ENCODE data around the gene CD63.
A peak's percentile ranks its signal among the peaks of the same experiment; 100 is the strongest.

Gene CD63

DNA sequence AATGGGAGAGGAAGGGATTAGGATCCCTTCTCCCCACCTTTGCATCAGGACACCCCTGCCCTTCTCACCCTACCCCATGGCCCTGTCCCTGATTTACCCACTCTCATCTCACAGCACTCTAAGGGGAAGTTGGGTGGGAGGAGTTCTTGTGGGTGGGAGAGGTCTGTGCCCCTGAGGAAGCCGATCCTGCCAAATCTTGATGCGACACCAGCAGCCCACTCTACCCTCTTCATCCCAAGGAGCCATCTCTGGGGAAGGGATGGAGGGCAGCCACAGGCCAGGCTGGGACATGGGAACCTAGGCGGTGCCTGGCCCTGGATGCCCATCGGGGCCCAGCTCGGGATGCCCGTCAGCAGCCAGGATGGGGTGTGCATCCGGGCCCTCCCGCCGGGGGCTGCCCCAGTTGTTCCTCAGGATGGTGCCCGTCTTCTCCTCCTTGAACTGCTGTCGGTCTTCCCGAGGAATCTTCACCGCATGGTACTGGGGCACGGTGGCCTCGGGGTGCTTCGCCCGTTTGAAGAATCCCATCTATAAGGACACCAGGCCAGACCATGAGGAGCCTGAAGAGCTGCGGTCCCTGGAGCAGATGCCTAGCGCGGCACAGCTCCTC lies 43.9 kb downstream of the CD63 start:
- no peak for DNase-seq

DNA sequence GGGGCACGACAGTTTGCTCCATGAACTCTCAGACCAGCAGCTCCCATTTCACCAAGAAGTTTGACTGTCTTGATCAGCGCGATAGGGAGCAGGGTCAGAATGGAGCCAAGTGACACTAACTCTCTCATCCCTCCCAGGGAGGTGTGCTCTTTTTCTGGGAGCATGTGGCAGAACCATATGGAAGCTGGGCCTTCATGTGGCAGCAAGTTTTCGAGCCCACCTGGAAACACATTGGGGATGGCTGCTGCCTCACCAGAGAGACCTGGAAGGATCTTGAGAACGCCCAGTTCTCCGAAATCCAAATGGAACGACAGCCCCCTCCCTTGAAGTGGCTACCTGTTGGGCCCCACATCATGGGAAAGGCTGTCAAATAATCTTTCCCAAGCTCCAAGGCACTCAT lies 45.1 kb downstream of the CD63 start:
- DNase-seq = no peak

DNA sequence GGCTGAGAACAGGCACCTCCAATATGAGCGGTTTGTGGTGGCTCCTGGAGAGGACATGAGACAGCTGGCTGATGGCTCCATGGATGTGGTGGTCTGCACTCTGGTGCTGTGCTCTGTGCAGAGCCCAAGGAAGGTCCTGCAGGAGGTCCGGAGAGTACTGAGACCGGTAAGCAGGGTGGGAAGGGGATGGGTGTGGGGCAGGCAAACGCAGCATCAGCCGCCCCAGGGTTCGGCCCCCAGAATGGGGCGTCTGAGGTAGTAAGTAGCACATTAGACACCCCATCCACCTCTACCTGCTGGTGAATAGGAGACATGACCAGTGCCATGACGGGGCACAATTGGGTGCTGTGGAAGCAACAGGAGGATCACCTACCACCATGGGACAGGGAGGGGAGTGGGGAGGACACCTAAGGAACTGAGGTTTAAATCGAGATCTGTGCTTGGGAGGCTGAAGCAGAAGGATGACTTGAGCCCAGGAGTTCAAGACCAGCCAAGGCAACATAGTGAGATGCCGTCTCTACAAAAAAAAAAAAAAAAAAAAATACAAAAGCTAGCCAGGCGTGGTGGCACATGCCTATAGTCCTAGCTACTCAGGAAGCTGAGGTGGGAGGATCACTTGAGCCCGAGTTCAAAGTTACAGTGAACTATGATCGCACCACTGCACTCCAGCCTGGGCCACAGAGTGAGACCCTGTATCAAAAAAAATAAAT lies 46.6 kb downstream of the CD63 start:
- no peak for DNase-seq

DNA sequence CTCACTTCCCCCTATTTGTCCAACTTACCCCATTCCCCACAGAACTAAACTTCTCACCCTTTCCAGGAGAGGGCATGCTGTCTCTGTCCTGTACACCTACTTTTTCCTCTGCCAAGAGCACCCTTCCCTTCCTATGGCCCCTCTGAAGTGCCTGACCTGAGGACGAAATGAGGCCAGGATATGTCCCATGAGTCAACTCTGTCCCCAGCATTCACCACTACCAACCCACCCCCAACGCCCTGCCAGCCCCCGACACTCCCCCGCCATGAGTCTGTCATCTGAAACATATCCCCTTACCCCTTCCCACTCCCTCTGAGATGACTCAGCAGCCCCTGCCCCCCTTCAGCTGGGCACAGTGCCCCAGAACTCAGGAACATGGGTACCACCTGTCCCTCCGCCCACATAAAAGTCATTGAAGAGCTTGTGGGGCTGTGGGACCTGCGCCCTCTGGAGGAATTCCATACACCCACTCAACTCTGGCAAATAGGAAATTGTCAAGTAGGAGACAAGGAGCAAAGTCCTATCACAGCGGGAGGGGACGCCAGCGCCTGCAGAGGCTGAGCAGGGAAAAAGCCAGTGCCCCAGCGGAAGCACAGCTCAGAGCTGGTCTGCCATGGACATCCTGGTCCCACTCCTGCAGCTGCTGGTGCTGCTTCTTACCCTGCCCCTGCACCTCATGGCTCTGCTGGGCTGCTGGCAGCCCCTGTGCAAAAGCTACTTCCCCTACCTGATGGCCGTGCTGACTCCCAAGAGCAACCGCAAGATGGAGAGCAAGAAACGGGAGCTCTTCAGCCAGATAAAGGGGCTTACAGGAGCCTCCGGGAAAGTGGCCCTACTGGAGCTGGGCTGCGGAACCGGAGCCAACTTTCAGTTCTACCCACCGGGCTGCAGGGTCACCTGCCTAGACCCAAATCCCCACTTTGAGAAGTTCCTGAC lies 47.4 kb downstream of the CD63 start:
- peak; percentile 8 for DNase-seq

GRCh38 chr12:55679691-55680090 lies 49.1 kb downstream of the CD63 start:
- DNase-seq = no peak

- no peak for DNase-seq
Measured at GRCh38 chr12:55676707-55677106, 52.1 kb downstream of the CD63 start.

DNA sequence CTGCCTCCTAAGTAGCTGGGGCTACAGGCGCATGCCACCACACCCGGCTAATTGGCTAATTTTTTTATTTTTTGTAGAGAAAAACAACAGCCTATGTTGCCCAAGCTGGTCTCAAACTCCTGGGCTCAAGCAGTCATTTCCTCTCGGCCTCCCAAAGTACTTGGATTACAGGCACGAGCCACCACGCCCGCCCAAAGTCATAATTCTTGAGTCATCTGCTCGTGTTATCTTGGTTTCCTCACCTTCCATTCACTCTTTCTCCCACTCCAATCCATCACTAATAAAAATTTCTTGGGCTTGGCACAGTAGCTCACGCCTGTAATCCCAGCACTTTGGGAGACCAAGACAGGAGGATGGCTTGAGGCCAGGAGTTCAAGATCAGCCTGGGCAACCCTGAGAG lies 53.1 kb downstream of the CD63 start:
- DNase-seq = no peak

Data from activated CD4-positive, alpha-beta T cell treated with anti-CD3 and anti-CD28 coated beads, Interleukin-10, Interleukin-2, amounts not matched to agents 100 ng/mL and 50 ng/mL, durations not matched to agents 16 hours and 8 hours (primary cell).